Stomach (tissue), 9 donors: ENCODE data around the gene KDM3A. TPM values are rescaled to one million over a fixed set of nuclear protein-coding genes. Genes with fewer than 3 reads are reported as not detected.

Experiments used
- DNase-seq, 2 donors: peaks; one replicate each; pipeline versions ENCODE4 v3.0.0 to v3.0.0-alpha.2; 2013 to 2019
- H3K27ac ChIP-seq, 5 donors: fragments of 200-600 bp in 4 of 5; sonication (generic) in 4 of 5; one replicate each; pipeline ENCODE4 v1.5.1; 2013 to 2019; ENCODE audit warnings: mild to moderate bottlenecking in 1 of 5, moderate library complexity in 1 of 5
- H3K27me3 ChIP-seq, 3 donors: fragments of 200-600 bp; sonication (generic); one replicate each; pipeline ENCODE4 v1.5.1; 2017 to 2019; ENCODE audit warnings: mixed run types in 1 of 3
- H3K36me3 ChIP-seq, 4 donors: fragments of 200-600 bp; sonication (generic); 1 replicate in 3 of 4; 2 replicates in 1 of 4; pipeline ENCODE4 v1.5.1; 2016 to 2019
- H3K4me1 ChIP-seq, 4 donors: fragments of 200-600 bp; sonication (generic); one replicate each; pipeline ENCODE4 v1.5.1; 2016 to 2019
- H3K4me3 ChIP-seq, 4 donors: fragments of 200-600 bp; sonication (generic) in 3 of 4; one replicate each; pipeline ENCODE4 v1.5.1; 2016 to 2019; ENCODE audit warnings: mild to moderate bottlenecking in 1 of 4
- H3K9me3 ChIP-seq, 4 donors: fragments of 200-600 bp; sonication (generic); one replicate each; pipeline ENCODE4 v1.5.1; 2016 to 2019
- EP300 ChIP-seq: sonication (generic); formaldehyde crosslinking; IDR thresholded peaks from one replicate; pipeline ENCODE4 v1.6.1; 2017; ENCODE audit warnings: antibody characterized with exemption
- POLR2A ChIP-seq, 4 donors: fragments of 450-650 bp; IDR thresholded peaks; one replicate each; pipeline ENCODE4 v1.6.1; 2016; ENCODE audit warnings: antibody characterized with exemption in 4 of 4, control low read depth in 2 of 4, mild to moderate bottlenecking in 1 of 4, moderate library complexity in 1 of 4
- POLR2AphosphoS5 ChIP-seq, 3 donors: sonication (generic); formaldehyde crosslinking; IDR thresholded peaks; one replicate each; pipeline ENCODE4 v1.6.1; 2016; ENCODE audit warnings: antibody characterized with exemption in 3 of 3
- WGBS, 5 donors: extraction: QIAGEN DNeasy Blood & Tissue Kit in 3 of 5; methylation state at CpG; one replicate each; pipeline versions ENCODE4 v1.1.5 to v1.1.7; 2013 to 2018; 5-methylcytosine and 5-hydroxymethylcytosine counted together
- intact Hi-C: fragments of 100-400 bp; cut with DNase I; formaldehyde crosslinking; loops from one replicate; pipeline ENCODE4 v1.15.1; 2023; ENCODE audit warnings: low total_unique reads
- polyA plus RNA-seq, 3 donors: library from polyadenylated mRNA; stranded (reverse); fragments of 200-250 nt; gene quantifications; one replicate each; pipeline ENCODE4 v1.2.3, GENCODE V29; 2013
- total RNA-seq, 5 donors: library from RNA; depleted of rRNA; stranded (reverse); fragments of >200 nt; gene quantifications; one replicate each; pipeline versions ENCODE4 v1.1.0 to v1.2.3, GENCODE V29; 2014 to 2016
- TF ChIP-seq, protein P1 (sequence below), 7 experiments: fragments of 450-650 bp in 4 of 7; fragments of 200-600 bp in 3 of 7; sonication (generic) in 3 of 7; IDR thresholded peaks; one replicate each; pipeline ENCODE4 v1.5.1; 2016 to 2019; ENCODE audit warnings: antibody characterized with exemption in 7 of 7, control low read depth in 2 of 7, mild to moderate bottlenecking in 1 of 7
- donor health status: healthy with polysubstance abuse.
- donor health status: Bipolar disorder and iron deficiency.
- donor health status: healthy.

The KDM3A gene
- total and polyA plus RNA-seq, 8 donors: 10.4 to 101 (median 32.0) TPM

DNA sequence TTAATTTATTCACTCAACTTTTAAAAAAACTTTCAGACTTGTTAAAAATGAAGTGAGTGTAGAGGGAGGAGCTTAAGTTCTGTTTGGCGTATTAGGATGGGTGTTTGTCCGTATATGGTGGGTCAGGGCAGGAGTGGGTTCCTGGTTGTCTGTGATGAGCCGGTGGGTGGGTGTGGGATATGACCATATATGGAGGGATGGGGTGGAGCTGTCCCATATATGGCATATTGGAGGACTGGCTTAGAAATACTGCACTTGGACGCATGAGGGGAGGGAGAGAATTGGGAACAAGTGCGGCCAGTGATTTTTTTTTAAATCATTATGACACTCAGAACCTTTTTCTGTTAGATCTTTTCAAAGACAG, 1.5 kb downstream of the KDM3A start:
- Histone ChIP-seq H3K4me1 (peaks cover 32 to 43% (median 38%) of the 10 kb centered on the region in 4 donors), H3K36me3 (peaks cover 0 to 19% (median under 1%) of the 10 kb centered on the region in 4 donors), H3K27me3 (no peaks in the 10 kb centered on the region), H3K9me3 (peaks cover 6 to 28% (median 19%) of the 10 kb centered on the region in 4 donors), H3K27ac (peak overlapping the region; percentile 62 to 100 (median 92)), H3K4me3 (peak overlapping the region; percentile 75 to 84 (median 80))
- TF ChIP-seq, protein P1, sequence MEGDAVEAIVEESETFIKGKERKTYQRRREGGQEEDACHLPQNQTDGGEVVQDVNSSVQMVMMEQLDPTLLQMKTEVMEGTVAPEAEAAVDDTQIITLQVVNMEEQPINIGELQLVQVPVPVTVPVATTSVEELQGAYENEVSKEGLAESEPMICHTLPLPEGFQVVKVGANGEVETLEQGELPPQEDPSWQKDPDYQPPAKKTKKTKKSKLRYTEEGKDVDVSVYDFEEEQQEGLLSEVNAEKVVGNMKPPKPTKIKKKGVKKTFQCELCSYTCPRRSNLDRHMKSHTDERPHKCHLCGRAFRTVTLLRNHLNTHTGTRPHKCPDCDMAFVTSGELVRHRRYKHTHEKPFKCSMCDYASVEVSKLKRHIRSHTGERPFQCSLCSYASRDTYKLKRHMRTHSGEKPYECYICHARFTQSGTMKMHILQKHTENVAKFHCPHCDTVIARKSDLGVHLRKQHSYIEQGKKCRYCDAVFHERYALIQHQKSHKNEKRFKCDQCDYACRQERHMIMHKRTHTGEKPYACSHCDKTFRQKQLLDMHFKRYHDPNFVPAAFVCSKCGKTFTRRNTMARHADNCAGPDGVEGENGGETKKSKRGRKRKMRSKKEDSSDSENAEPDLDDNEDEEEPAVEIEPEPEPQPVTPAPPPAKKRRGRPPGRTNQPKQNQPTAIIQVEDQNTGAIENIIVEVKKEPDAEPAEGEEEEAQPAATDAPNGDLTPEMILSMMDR (IDR thresholded peaks at IDR 0.05): no peak
- no peak for TF ChIP-seq EP300
- no peak for TF ChIP-seq POLR2A (IDR thresholded peaks at IDR 0.05)
- peak in 1 of 3 donors; percentile 44 for TF ChIP-seq POLR2AphosphoS5 (IDR thresholded peaks at IDR 0.05)
- DNase-seq: peak; percentile 66 to 95
- intact Hi-C loops: no loop called here
- 0 to 3% (median 1%) methylated on average over 5 of the region's 5 CpGs for WGBS, 5 donors

DNA sequence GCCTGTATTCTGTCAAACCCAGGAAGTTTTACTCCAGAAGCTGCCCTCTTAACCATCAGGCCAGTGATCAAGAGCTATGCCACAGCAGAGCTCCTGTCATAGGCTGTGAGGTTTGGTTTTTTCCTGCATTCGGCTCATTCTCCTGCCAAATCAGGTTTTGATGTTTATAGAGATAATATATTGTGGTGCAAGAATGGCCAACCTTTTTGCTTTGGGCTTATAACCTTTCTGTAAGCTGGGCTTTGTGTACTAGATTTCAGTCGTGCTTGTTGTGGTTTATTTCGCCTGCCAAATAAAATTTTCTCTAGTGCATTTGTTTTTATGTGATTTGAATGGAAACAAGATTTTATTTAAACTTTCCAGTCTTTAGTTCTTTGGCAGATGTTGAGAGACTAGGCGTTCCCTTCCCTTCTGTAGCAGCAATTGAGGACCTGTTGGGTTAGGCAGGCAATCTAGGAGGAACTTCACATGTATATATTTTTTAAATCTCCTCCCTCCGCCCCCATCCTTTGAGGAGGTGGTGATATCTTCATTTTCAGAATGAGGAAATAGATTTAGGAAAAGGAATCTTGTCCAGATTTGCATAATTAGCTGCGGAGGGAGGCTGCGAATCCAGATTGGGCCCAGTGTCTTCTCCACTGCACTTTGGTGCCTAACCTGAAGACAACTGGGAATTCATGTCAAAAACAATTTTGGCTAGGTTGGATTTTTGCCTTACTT, 2.6 kb downstream of the KDM3A start:
- peak overlapping the region in 4 of 5 donors; percentile 92 to 100 (median 95) for H3K27ac ChIP-seq
- H3K4me3 ChIP-seq: peak overlapping the region in 3 of 4 donors; percentile 77 to 84 (median 83)
- 62 to 69% (median 66%) methylated on average over 7 of the region's 7 CpGs for WGBS, 5 donors
- H3K27me3 ChIP-seq: no peaks in the 10 kb centered on the region
- intact Hi-C loops: no loop called here
- peaks cover 0 to 19% (median 3%) of the 10 kb centered on the region in 4 donors for H3K36me3 ChIP-seq
- DNase-seq: no peak
- TF ChIP-seq POLR2AphosphoS5 (IDR thresholded peaks at IDR 0.05): no peak
- no peak for TF ChIP-seq EP300
- TF ChIP-seq, protein P1 (IDR thresholded peaks at IDR 0.05): no peak
- TF ChIP-seq POLR2A (IDR thresholded peaks at IDR 0.05): no peak
- peaks cover 6 to 17% (median 14%) of the 10 kb centered on the region in 4 donors for H3K9me3 ChIP-seq
- H3K4me1 ChIP-seq: peaks cover 37 to 55% (median 47%) of the 10 kb centered on the region in 4 donors

DNA sequence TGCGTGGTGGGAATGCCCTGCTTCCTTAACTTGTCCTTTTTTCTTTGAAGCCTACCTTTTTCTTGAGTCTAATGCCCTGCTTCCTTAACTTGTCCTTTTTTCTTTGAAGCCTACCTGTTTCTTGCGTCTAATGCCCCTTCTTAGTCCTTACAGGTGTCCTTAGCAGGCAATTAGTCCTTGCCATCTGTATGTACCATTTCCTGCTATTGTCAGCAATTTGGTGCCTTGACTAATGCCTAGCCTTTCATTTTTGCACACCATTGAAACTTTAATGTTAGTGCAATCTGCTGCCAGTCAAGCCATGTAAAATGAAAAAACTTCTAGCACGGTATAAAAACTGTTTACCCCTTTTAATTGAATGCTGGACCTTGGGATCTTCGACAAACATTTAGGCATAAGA, 4.3 kb downstream of the KDM3A start:
- no peaks in the 10 kb centered on the region for H3K27me3 ChIP-seq
- no peak overlapping the region for H3K27ac ChIP-seq
- H3K36me3 ChIP-seq: peaks cover 11 to 33% (median 15%) of the 10 kb centered on the region in 4 donors
- no peak for TF ChIP-seq EP300
- no peak for TF ChIP-seq POLR2AphosphoS5 (IDR thresholded peaks at IDR 0.05)
- TF ChIP-seq, protein P1 (IDR thresholded peaks at IDR 0.05): no peak
- no peak for TF ChIP-seq POLR2A (IDR thresholded peaks at IDR 0.05)
- intact Hi-C loops: no loop called here
- peak in 1 of 2 donors; percentile 5 for DNase-seq
- H3K4me3 ChIP-seq: no peak overlapping the region
- peaks cover 0 to under 1% (median under 1%) of the 10 kb centered on the region in 4 donors for H3K9me3 ChIP-seq
- 76 to 87% (median 84%) methylated on average over 4 of the region's 4 CpGs for WGBS, 5 donors
- H3K4me1 ChIP-seq: peaks cover 47 to 72% (median 59%) of the 10 kb centered on the region in 4 donors

DNA sequence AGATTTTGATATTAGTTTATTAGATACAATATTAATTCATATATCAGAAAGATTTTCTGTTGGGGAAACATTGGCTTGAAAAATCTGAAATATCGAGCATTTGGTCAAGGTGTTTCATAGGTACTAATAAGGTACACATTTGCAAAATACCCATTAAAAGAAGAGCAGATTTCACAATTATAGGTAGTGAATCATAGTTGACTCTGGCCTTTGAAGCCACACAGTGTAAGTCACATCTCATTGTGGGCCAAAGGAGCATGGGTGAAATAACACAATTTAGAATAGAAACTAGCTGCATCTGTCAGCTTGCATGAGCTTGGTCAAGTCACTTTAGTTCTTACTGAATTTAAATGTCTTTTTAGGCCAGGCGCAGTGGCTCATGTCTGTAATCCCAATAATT, 4.9 kb downstream of the KDM3A start:
- H3K9me3 ChIP-seq: no peaks in the 10 kb centered on the region
- H3K4me3 ChIP-seq: no peak overlapping the region
- DNase-seq: no peak
- no peak overlapping the region for H3K27ac ChIP-seq
- intact Hi-C loops: no loop called here
- TF ChIP-seq, protein P1 (IDR thresholded peaks at IDR 0.05): no peak
- TF ChIP-seq POLR2A (IDR thresholded peaks at IDR 0.05) (no peak), POLR2AphosphoS5 (IDR thresholded peaks at IDR 0.05) (no peak), EP300 (no peak)
- no peaks in the 10 kb centered on the region for H3K27me3 ChIP-seq
- WGBS, 5 donors: 96 to 100% (median 97%) methylated on average over 2 of the region's 2 CpGs
- peaks cover 16 to 39% (median 20%) of the 10 kb centered on the region in 4 donors for H3K36me3 ChIP-seq
- peaks cover 47 to 78% (median 59%) of the 10 kb centered on the region in 4 donors for H3K4me1 ChIP-seq
